Body of pancreas (tissue), 4 donors: ENCODE data around the gene HNRNPM. TPM values are rescaled to one million over a fixed set of nuclear protein-coding genes. Genes with fewer than 3 reads are reported as not detected.

Source experiments
- ATAC-seq: fragments of 150-250 bp; one replicate; pipeline ENCODE4 v1.9.1; 2016
- DNase-seq, 4 donors: peaks; one replicate each; pipeline ENCODE4 v3.0.0-alpha.2; 2019
- H3K27ac ChIP-seq, 4 donors: fragments of 200-600 bp; sonication (generic); 1 replicate in 3 of 4; 2 replicates in 1 of 4; pipeline versions ENCODE4 v1.5.1 to v1.6.1; 2016 to 2019; ENCODE audit warnings: mild to moderate bottlenecking in 1 of 4, mixed read lengths in 1 of 4, moderate library complexity in 1 of 4
- H3K27me3 ChIP-seq, 2 donors: fragments of 200-600 bp; sonication (generic); one replicate each; pipeline ENCODE4 v1.6.0; 2016; ENCODE audit warnings: mild to moderate bottlenecking in 1 of 2
- H3K36me3 ChIP-seq, 2 donors: fragments of 200-600 bp; sonication (generic); replicated peaks in 1 of 2; 2 replicates each; pipeline ENCODE4 v1.5.1; 2016; ENCODE audit warnings: low read depth in 2 of 2; ENCODE audit not compliant: insufficient read depth in 1 of 2
- H3K4me1 ChIP-seq: fragments of 200-600 bp; sonication (generic); one replicate; pipeline ENCODE4 v1.6.0; 2016
- H3K4me3 ChIP-seq, 2 donors: fragments of 200-600 bp; sonication (generic); 1 replicate in 1 of 2; 2 replicates in 1 of 2; pipeline ENCODE4 v1.5.1; 2016 to 2019
- H3K9me3 ChIP-seq, 3 donors: fragments of 200-600 bp; sonication (generic); 1 replicate in 2 of 3; 2 replicates in 1 of 3; pipeline ENCODE4 v1.5.1; 2016
- CTCF ChIP-seq, 7 experiments: fragments of 450-650 bp in 4 of 7; fragments of 200-600 bp in 3 of 7; sonication (generic) in 3 of 7; IDR thresholded peaks; one replicate each; pipeline ENCODE4 v1.5.1; 2016 to 2019; ENCODE audit warnings: antibody characterized with exemption in 7 of 7
- POLR2A ChIP-seq, 3 donors: fragments of 450-650 bp; IDR thresholded peaks; one replicate each; pipeline ENCODE4 v1.6.1; 2016; ENCODE audit warnings: antibody characterized with exemption in 3 of 3, mild to moderate bottlenecking in 2 of 3
- WGBS, 2 donors: methylation state at CpG; one replicate each; pipeline ENCODE4 v1.1.5; 2017; 5-methylcytosine and 5-hydroxymethylcytosine counted together
- intact Hi-C: fragments of 100-400 bp; cut with DNase I; formaldehyde crosslinking; loops from one replicate; pipeline ENCODE4 v1.15.1; 2023
- total RNA-seq, 2 donors: library from RNA; depleted of rRNA; stranded (reverse); fragments of >200 nt; gene quantifications; one replicate each; pipeline ENCODE4 v1.1.0, GENCODE V29; 2016

HNRNPM gene
- total RNA-seq, 2 donors from 2014 or later = 64.9 to 146 TPM

- H3K27me3 ChIP-seq = no peaks in the 10 kb centered on the region
- intact Hi-C loops = no loop called here
- TF ChIP-seq CTCF (IDR thresholded peaks at IDR 0.05) (no peak), POLR2A (IDR thresholded peaks at IDR 0.05) (no peak)
- peaks cover 0 to 3% of the 10 kb centered on the region in 2 donors for H3K36me3 ChIP-seq
- ATAC-seq (peak; percentile 57), DNase-seq (no peak)
- no peak overlapping the region for H3K4me3 ChIP-seq
- no peaks in the 10 kb centered on the region for H3K9me3 ChIP-seq
- H3K4me1 ChIP-seq = peaks cover 76% of the 10 kb centered on the region
- 27 to 29% methylated on average over 6 of the region's 6 CpGs for WGBS, 2 donors
- peak overlapping the region; percentile 31 to 65 (median 48) for H3K27ac ChIP-seq
These were observed 14.9 kb downstream of the HNRNPM start for GRCh38 chr19:8459520-8460270.

GRCh38 chr19:8460516-8461298, 15.9 kb downstream of the HNRNPM start:
- Histone ChIP-seq H3K4me3 (no peak overlapping the region), H3K36me3 (peaks cover 0 to 11% of the 10 kb centered on the region in 2 donors), H3K27ac (peak overlapping the region in 3 of 4 donors; percentile 31 to 65 (median 55)), H3K9me3 (no peaks in the 10 kb centered on the region), H3K27me3 (no peaks in the 10 kb centered on the region), H3K4me1 (peaks cover 71% of the 10 kb centered on the region)
- no peak for ATAC-seq
- no peak for DNase-seq
- WGBS, 2 donors = 75 to 77% methylated on average over 7 of the region's 7 CpGs
- TF ChIP-seq POLR2A (IDR thresholded peaks at IDR 0.05) (no peak), CTCF (IDR thresholded peaks at IDR 0.05) (no peak)
- intact Hi-C loops = no loop called here

- DNase-seq = no peak
- ATAC-seq = no peak
- 87 to 94% methylated on average over 4 of the region's 4 CpGs for WGBS, 2 donors
- Histone ChIP-seq H3K9me3 (no peaks in the 10 kb centered on the region), H3K36me3 (peaks cover 0 to 11% of the 10 kb centered on the region in 2 donors), H3K27ac (no peak overlapping the region), H3K27me3 (no peaks in the 10 kb centered on the region), H3K4me1 (peaks cover 68% of the 10 kb centered on the region), H3K4me3 (no peak overlapping the region)
- no peak for TF ChIP-seq CTCF (IDR thresholded peaks at IDR 0.05)
- TF ChIP-seq POLR2A (IDR thresholded peaks at IDR 0.05) = no peak
- intact Hi-C loops = no loop called here
These were observed 16.6 kb downstream of the HNRNPM start for GRCh38 chr19:8461376-8461775.

GRCh38 chr19:8461891-8462290, 17.1 kb downstream of the HNRNPM start:
- peaks cover 64% of the 10 kb centered on the region for H3K4me1 ChIP-seq
- DNase-seq (no peak), ATAC-seq (no peak)
- H3K9me3 ChIP-seq = no peaks in the 10 kb centered on the region
- no peak overlapping the region for H3K4me3 ChIP-seq
- intact Hi-C loops = no loop called here
- H3K27ac ChIP-seq = no peak overlapping the region
- WGBS, 2 donors = 79 to 81% methylated on average over 14 of the region's 14 CpGs
- TF ChIP-seq POLR2A (IDR thresholded peaks at IDR 0.05) (no peak), CTCF (IDR thresholded peaks at IDR 0.05) (no peak)
- peaks cover 0 to 12% of the 10 kb centered on the region in 2 donors for H3K36me3 ChIP-seq
- H3K27me3 ChIP-seq = no peaks in the 10 kb centered on the region
